ENCODE data around the gene FAM180A. TPM values are rescaled to one million over a fixed set of nuclear protein-coding genes. Genes with fewer than 3 reads are reported as not detected.

FAM180A gene
- polyA plus RNA-seq, 1 of the 3 experiments (the other 2 are of a cell fraction), result 0.08 TPM

DNA sequence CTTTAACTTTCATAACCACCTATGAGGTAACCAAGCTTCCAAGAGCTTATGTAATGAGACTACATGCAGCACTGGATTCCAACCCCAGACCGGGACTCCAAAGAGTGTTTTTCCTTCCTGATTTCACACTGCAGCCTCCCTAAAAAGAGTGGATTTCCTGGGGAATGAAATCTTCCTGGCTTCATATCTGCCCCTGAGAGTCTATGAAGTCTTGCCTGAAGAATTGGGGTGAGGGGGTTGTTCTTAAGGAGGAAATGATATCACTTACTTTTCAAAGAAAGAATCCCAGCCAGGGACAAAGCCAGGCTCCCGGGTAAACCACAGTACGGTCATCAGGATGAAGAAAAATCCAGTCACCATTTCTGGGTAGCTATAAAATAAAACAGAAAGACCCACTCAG, 56.6 kb downstream of the FAM180A start:
- no peak overlapping the region for H2AFZ ChIP-seq (ENCODE audit: low read depth)

DNA sequence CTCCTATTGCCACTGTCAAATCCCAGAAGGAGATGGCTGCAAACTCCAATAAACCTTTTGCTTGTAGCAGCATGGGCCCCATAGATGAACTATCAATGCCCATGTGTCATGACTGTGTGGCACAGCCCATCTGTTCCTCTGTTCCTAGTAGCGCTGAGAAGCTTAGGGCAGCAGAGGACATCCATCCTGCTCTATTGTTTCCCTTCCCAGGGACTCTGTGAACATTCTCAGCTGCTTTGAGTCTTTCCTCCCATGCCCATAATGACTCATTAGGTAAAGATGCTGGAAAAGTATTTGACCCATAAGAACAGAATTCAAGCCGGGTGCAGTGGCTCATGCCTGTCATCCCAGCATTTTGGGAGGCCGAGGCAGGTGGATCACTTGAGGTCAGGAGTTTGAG, 58.0 kb downstream of the FAM180A start:
- H2AFZ ChIP-seq (ENCODE audit: low read depth), result no peak overlapping the region
- POLR2A ChIA-PET, result no interaction called here
- H3K4me1 ChIP-seq (ENCODE audit: control insufficient read depth in 1 of 2, insufficient read depth in 2 of 2, low read depth in 1 of 2, low read length in 1 of 2), result peaks cover under 1 to 21% of the 10 kb centered on the region in 2 experiments; a peak in 2 of 4 replicates
- TF ChIP-seq FOSL2 (IDR thresholded peaks at IDR 0.05; ENCODE audit: borderline replicate concordance, low read depth) (peak; percentile 65; the same call in 1 of the 2 replicates), GABPA (IDR thresholded peaks at IDR 0.05; ENCODE audit: low read depth) (no peak), TCF12 (IDR thresholded peaks at IDR 0.05) (peak; percentile 28; the same call in 1 of the 2 replicates), JUND (IDR thresholded peaks at IDR 0.05) (peak; percentile 59; the same call in 1 of the 2 replicates)
- peaks cover 48% of the 10 kb centered on the region for H3K79me2 ChIP-seq (ENCODE audit: insufficient read depth)
- no peak overlapping the region for H3K4me3 ChIP-seq (ENCODE audit: low read depth in 2 of 2, low read length in 1 of 2)
- peaks cover 9% of the 10 kb centered on the region for H3F3A ChIP-seq (replicated peaks; ENCODE audit: insufficient read depth)
- H3K36me3 ChIP-seq (replicated peaks in 1 of 2; ENCODE audit: control insufficient read depth in 1 of 2, insufficient read depth in 2 of 2, low read length in 1 of 2), result peaks cover 46 to 49% of the 10 kb centered on the region in 2 experiments
- H3K9me3 ChIP-seq, result no peaks in the 10 kb centered on the region
- H3K9me2 ChIP-seq, result no peaks in the 10 kb centered on the region
- WGBS (ENCODE audit: low lambda C conversion rate), result 85% methylated on average over 3 of the region's 3 CpGs
- DNase-seq, result no peak
- peak overlapping the region; percentile 32; the same call in 1 of the 2 replicates for H3K4me2 ChIP-seq
- H4K20me1 ChIP-seq (ENCODE audit: insufficient read depth), result no peaks in the 10 kb centered on the region
- H3K27me3 ChIP-seq (ENCODE audit: insufficient read depth), result no peaks in the 10 kb centered on the region
- CTCF ChIA-PET, result no interaction called here
- peak overlapping the region in 1 of 2 experiments; percentile 54; a peak in 2 of 4 replicates for H3K27ac ChIP-seq (ENCODE audit: low read depth in 2 of 2, low read length in 1 of 2)
- H3K9ac ChIP-seq, result peak overlapping the region; percentile 23; the same call in 1 of the 2 replicates

More for the DNA sequence above, 56.6 kb downstream of the FAM180A start:
- Histone ChIP-seq H3K4me2 (peak overlapping the region; percentile 18; the same call in 1 of the 2 replicates), H3K9ac (peak overlapping the region; percentile 26; the same call in 1 of the 2 replicates), H3K9me2 (no peaks in the 10 kb centered on the region), H3K36me3 (replicated peaks in 1 of 2; ENCODE audit: control insufficient read depth in 1 of 2, insufficient read depth in 2 of 2, low read length in 1 of 2) (peaks cover 49 to 50% of the 10 kb centered on the region in 2 experiments), H3K4me3 (ENCODE audit: low read depth in 2 of 2, low read length in 1 of 2) (no peak overlapping the region), H3K27me3 (ENCODE audit: insufficient read depth) (no peaks in the 10 kb centered on the region), H3K9me3 (no peaks in the 10 kb centered on the region), H3K4me1 (ENCODE audit: control insufficient read depth in 1 of 2, insufficient read depth in 2 of 2, low read depth in 1 of 2, low read length in 1 of 2) (peaks cover 0 to 16% of the 10 kb centered on the region in 2 experiments; a peak in 2 of 4 replicates), H3K79me2 (ENCODE audit: insufficient read depth) (peaks cover 34% of the 10 kb centered on the region), H3F3A (replicated peaks; ENCODE audit: insufficient read depth) (peaks cover 6% of the 10 kb centered on the region), H3K27ac (ENCODE audit: low read depth in 2 of 2, low read length in 1 of 2) (peak overlapping the region in 1 of 2 experiments; percentile 41; a peak in 2 of 4 replicates), H4K20me1 (ENCODE audit: insufficient read depth) (no peaks in the 10 kb centered on the region)
- no peak for DNase-seq
- ChIA-PET POLR2A (no interaction called here), CTCF (interaction anchor here (0.7 to 3.1 kb wide), 4 partner anchors 14 to 47 kb away, joined by 3 to 14 read pairs (median 8); no protein-coding TSS in a partner anchor)
- TF ChIP-seq NRF1 (IDR thresholded peaks at IDR 0.05; ENCODE audit: low read depth, low read length) (no peak), JUND (IDR thresholded peaks at IDR 0.05) (no peak), YY1 (IDR thresholded peaks at IDR 0.05; ENCODE audit: low read depth) (no peak), GABPA (IDR thresholded peaks at IDR 0.05; ENCODE audit: low read depth) (no peak), MEF2A (IDR thresholded peaks at IDR 0.05; ENCODE audit: borderline replicate concordance, low read depth) (no peak), EP300 (IDR thresholded peaks at IDR 0.05; ENCODE audit: borderline replicate concordance in 1 of 2, low read depth in 1 of 2, low read length in 1 of 2) (no peak), FOSL2 (IDR thresholded peaks at IDR 0.05; ENCODE audit: borderline replicate concordance, low read depth) (no peak)
- 57% methylated on average over 3 of the region's 3 CpGs for WGBS (ENCODE audit: low lambda C conversion rate)

DNA sequence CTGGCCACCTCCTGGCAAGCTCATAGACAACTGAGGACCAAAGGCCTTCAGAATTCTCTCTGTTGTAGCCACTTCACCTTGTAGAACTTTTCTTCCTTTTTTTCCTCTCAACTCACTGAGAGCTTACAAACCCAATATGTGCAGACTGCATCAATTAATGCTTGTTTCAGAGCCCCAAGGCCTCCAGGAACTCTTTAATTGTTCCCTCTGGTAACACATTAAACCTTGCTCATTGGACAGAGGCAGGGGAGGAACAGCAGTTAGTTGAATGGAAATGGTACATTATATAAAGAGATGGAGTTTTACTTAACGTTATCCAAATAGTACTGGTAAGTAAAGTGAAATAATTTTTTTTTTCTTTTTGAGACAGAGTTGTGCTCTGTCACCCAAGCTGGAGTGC, 61.1 kb downstream of the FAM180A start:
- Histone ChIP-seq H3K27me3 (ENCODE audit: insufficient read depth) (no peaks in the 10 kb centered on the region), H3K4me2 (no peak overlapping the region), H3K27ac (ENCODE audit: low read depth in 2 of 2, low read length in 1 of 2) (no peak overlapping the region), H3F3A (replicated peaks; ENCODE audit: insufficient read depth) (peaks cover 21% of the 10 kb centered on the region), H2AFZ (ENCODE audit: low read depth) (no peak overlapping the region), H3K4me1 (ENCODE audit: control insufficient read depth in 1 of 2, insufficient read depth in 2 of 2, low read depth in 1 of 2, low read length in 1 of 2) (peaks cover 24 to 49% of the 10 kb centered on the region in 2 experiments; a peak in 3 of 4 replicates), H3K79me2 (ENCODE audit: insufficient read depth) (peaks cover 79% of the 10 kb centered on the region), H3K9me2 (no peaks in the 10 kb centered on the region), H3K4me3 (ENCODE audit: low read depth in 2 of 2, low read length in 1 of 2) (no peak overlapping the region), H3K9me3 (no peaks in the 10 kb centered on the region), H4K20me1 (ENCODE audit: insufficient read depth) (no peaks in the 10 kb centered on the region; the same call in 1 of the 2 replicates), H3K9ac (no peak overlapping the region), H3K36me3 (replicated peaks in 1 of 2; ENCODE audit: control insufficient read depth in 1 of 2, insufficient read depth in 2 of 2, low read length in 1 of 2) (peaks cover 24 to 40% of the 10 kb centered on the region in 2 experiments)
- 3% methylated on average over 1 of the region's 1 CpG for WGBS (ENCODE audit: low lambda C conversion rate)
- ChIA-PET POLR2A (interaction anchor here (0.6 kb wide), 1 partner anchor 24 kb away, joined by 3 read pairs; no protein-coding TSS in a partner anchor), CTCF (interaction anchor here (1.1 to 2.5 kb wide), 5 partner anchors 14 to 25 kb away, joined by 3 to 12 read pairs (median 6); partner anchors contain the start of gene STMP1)
- no peak for TF ChIP-seq FOXJ3 (CRISPR knock-in tag; IDR thresholded peaks at IDR 0.05)
- TF ChIP-seq, protein P1, sequence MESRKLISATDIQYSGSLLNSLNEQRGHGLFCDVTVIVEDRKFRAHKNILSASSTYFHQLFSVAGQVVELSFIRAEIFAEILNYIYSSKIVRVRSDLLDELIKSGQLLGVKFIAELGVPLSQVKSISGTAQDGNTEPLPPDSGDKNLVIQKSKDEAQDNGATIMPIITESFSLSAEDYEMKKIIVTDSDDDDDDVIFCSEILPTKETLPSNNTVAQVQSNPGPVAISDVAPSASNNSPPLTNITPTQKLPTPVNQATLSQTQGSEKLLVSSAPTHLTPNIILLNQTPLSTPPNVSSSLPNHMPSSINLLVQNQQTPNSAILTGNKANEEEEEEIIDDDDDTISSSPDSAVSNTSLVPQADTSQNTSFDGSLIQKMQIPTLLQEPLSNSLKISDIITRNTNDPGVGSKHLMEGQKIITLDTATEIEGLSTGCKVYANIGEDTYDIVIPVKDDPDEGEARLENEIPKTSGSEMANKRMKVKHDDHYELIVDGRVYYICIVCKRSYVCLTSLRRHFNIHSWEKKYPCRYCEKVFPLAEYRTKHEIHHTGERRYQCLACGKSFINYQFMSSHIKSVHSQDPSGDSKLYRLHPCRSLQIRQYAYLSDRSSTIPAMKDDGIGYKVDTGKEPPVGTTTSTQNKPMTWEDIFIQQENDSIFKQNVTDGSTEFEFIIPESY (IDR thresholded peaks at IDR 0.05; ENCODE audit: borderline replicate concordance, low read depth), result no peak
- no peak for TF ChIP-seq TEAD4 (IDR thresholded peaks at IDR 0.05; ENCODE audit: borderline replicate concordance, insufficient read depth)
- no peak for DNase-seq
